K562 (cell line): ENCODE results near the gene EYA2. TPM values are rescaled to one million over a fixed set of nuclear protein-coding genes. Genes with fewer than 3 reads are reported as not detected.

Experiments used
- ATAC-seq: fragments of 200-7000 bp; cut with Tn5 transposase; 3 replicates; pipeline ENCODE4 v1.9.1; 2020; ENCODE audit warnings: moderate library complexity
- BruUV-seq: library from RNA; stranded (reverse); fragments of 400-500 nt; replicated peaks from 2 replicates; lab custom pipeline; 2021; lab: Mats Ljungman, UMichigan
- CTCF ChIA-PET: fragments of 300-600 bp; formaldehyde crosslinking; extraction: SDS; loops from one replicate; lab custom pipeline; 2021; ENCODE audit warnings: low intra/inter-chr PET ratio; lab: Yijun Ruan, JAX
- POLR2A ChIA-PET: fragments of 300-600, 350-650 bp; sonication (Branson Sonifier 250); formaldehyde crosslinking; extraction: SDS; loops from one replicate; lab custom pipeline; 2021; ENCODE audit warnings: antibody characterized with exemption, inconsistent platforms; lab: Yijun Ruan, JAX
- DNase-seq, 4 experiments: peaks; one replicate each; pipeline versions ENCODE4 v3.0.0 to v3.0.0-alpha.2; 2011 to 2018; ENCODE audit warnings: low spot score in 3 of 4, mixed read lengths in 3 of 4; ENCODE audit errors: extremely low read depth in 1 of 4
- FAIRE-seq: peaks from 2 replicates; lab custom pipeline; 2011; peaks lifted over from hg19 to GRCh38; lab: Jason Lieb, UNC
- H2AFZ ChIP-seq: 2 replicates; pipeline ENCODE4 v1.6.0; 2011; ENCODE audit warnings: low read depth, low read length, control low read depth, inconsistent platforms
- H3K27ac ChIP-seq: fragments of 200-600 bp; 3 replicates; pipeline ENCODE4 v1.8.0; 2011; ENCODE audit warnings: low read depth, mild to moderate bottlenecking, control low read depth, inconsistent platforms, low read length, moderate library complexity, mixed read lengths; ENCODE audit errors: extremely low read depth
- H3K27me3 ChIP-seq, 2 experiments: fragments of 300-600 bp in 1 of 2; 2 replicates in 1 of 2; 3 replicates in 1 of 2; pipeline versions ENCODE4 v1.6.0 to v1.8.0; 2011; ENCODE audit warnings: inconsistent platforms in 2 of 2, low read length in 2 of 2, mild to moderate bottlenecking in 1 of 2, mixed read lengths in 1 of 2, moderate library complexity in 1 of 2; ENCODE audit not compliant: control insufficient read depth in 2 of 2, insufficient read depth in 2 of 2
- H3K36me3 ChIP-seq: fragments of 300-600 bp; 3 replicates; pipeline ENCODE4 v1.8.0; 2011; ENCODE audit warnings: mild to moderate bottlenecking, low read length, inconsistent platforms; ENCODE audit not compliant: control insufficient read depth, insufficient read depth
- H3K4me1 ChIP-seq, 2 experiments: fragments of 200-600 bp in 1 of 2; replicated peaks in 1 of 2; 2 replicates in 1 of 2; 3 replicates in 1 of 2; pipeline versions ENCODE4 v1.5.1 to v1.8.0; 2011; ENCODE audit warnings: inconsistent platforms in 2 of 2, low read length in 2 of 2, mild to moderate bottlenecking in 1 of 2, mixed read lengths in 1 of 2, moderate library complexity in 1 of 2; ENCODE audit not compliant: control insufficient read depth in 2 of 2, insufficient read depth in 2 of 2
- H3K4me2 ChIP-seq: 2 replicates; pipeline ENCODE4 v1.6.1; 2011; ENCODE audit warnings: low read length, control low read depth, inconsistent platforms, mixed read lengths; ENCODE audit not compliant: insufficient read depth
- H3K4me3 ChIP-seq: fragments of 200-600 bp; sonication (generic), shearing (Covaris generic); 2 replicates; pipeline ENCODE4 v1.5.1; 2016; ENCODE audit warnings: control low read depth, inconsistent platforms
- H3K79me2 ChIP-seq: fragments of 200-600 bp; 3 replicates; pipeline ENCODE4 v1.8.0; 2011; ENCODE audit warnings: low read length, inconsistent platforms; ENCODE audit not compliant: control insufficient read depth, insufficient read depth
- H3K9ac ChIP-seq, 2 experiments: 2 replicates each; pipeline versions ENCODE4 v1.6.0 to v1.6.1; 2011; ENCODE audit warnings: low read depth in 2 of 2, low read length in 2 of 2, control low read depth in 1 of 2, inconsistent platforms in 1 of 2, mild to moderate bottlenecking in 1 of 2, mixed read lengths in 1 of 2; ENCODE audit not compliant: insufficient read depth in 1 of 2
- H3K9me1 ChIP-seq: one replicate; pipeline ENCODE4 v1.6.0; 2011; ENCODE audit warnings: inconsistent platforms, mild to moderate bottlenecking, low read length, moderate library complexity; ENCODE audit not compliant: control insufficient read depth, insufficient read depth
- H3K9me3 ChIP-seq: replicated peaks from 2 replicates; pipeline ENCODE4 v1.5.1; 2011; ENCODE audit warnings: low read depth, low read length, inconsistent platforms; ENCODE audit not compliant: control insufficient read depth, insufficient read depth
- H4K20me1 ChIP-seq: replicated peaks from 2 replicates; pipeline ENCODE4 v1.6.1; 2011; ENCODE audit warnings: low read length, inconsistent platforms, mixed read lengths; ENCODE audit not compliant: control insufficient read depth, insufficient read depth
- ARID4B ChIP-seq: sonication (generic); formaldehyde crosslinking; IDR thresholded peaks from 2 replicates; pipeline ENCODE4 v1.8.0; 2022; ENCODE audit warnings: mild to moderate bottlenecking, missing genetic modification reagents
- BACH1 ChIP-seq: fragments of 200-800 bp; sonication (Bioruptor generic); IDR thresholded peaks from 2 replicates; pipeline ENCODE4 v1.6.1; 2016; ENCODE audit warnings: missing genetic modification characterization, missing compliant biosample characterization
- BRCA1 ChIP-seq, 2 experiments: fragments of 450-650 bp in 1 of 2; sonication (generic) in 1 of 2; formaldehyde crosslinking in 1 of 2; IDR thresholded peaks; 2 replicates each; pipeline versions ENCODE4 v1.5.0 to v1.6.1; 2017 to 2020; ENCODE audit warnings: mild to moderate bottlenecking in 1 of 2, missing genetic modification reagents in 1 of 2
- CCNT2 ChIP-seq: IDR thresholded peaks from 2 replicates; pipeline ENCODE4 v1.6.1; 2011; ENCODE audit warnings: borderline replicate concordance, low read depth, mild to moderate bottlenecking, moderate library complexity, mixed read lengths, low read length; ENCODE audit not compliant: insufficient read length; ENCODE audit errors: extremely low read depth
- EP300 ChIP-seq: IDR thresholded peaks from 2 replicates; pipeline ENCODE4 v1.6.1; 2012; ENCODE audit warnings: low read length, improper control_type of control experiment
- ETV1 ChIP-seq: fragments of 450-650 bp; conservative IDR thresholded peaks from 2 replicates; pipeline ENCODE4 v1.6.1; 2016; ENCODE audit warnings: missing genetic modification characterization, control low read depth, low read depth, missing compliant biosample characterization
- MXI1 ChIP-seq: IDR thresholded peaks from 2 replicates; pipeline ENCODE4 v1.6.1; 2011; ENCODE audit warnings: low read depth, mild to moderate bottlenecking, improper control_type of control experiment, low read length
- PYGO2 ChIP-seq: fragments of 450-650 bp; IDR thresholded peaks from 2 replicates; pipeline ENCODE4 v1.6.1; 2016; ENCODE audit warnings: mild to moderate bottlenecking, missing genetic modification characterization, moderate library complexity, missing compliant biosample characterization
- ZBED1 ChIP-seq: IDR thresholded peaks from 2 replicates; pipeline ENCODE4 v1.6.1; 2014
- ZNF77 ChIP-seq: fragments of 250-450 bp; sonication (Bioruptor Pico); IDR thresholded peaks from 2 replicates; pipeline ENCODE4 v1.5.0; 2020
- ZNF778 ChIP-seq: fragments of 450-650 bp; formaldehyde crosslinking; IDR thresholded peaks from 2 replicates; pipeline ENCODE4 v1.4.0; 2020; ENCODE audit warnings: mild to moderate bottlenecking, moderate library complexity
- WGBS: fragments of 100-300 bp; shearing (Covaris generic); methylation state at CpG from one replicate; pipeline ENCODE4 v1.1.6; 2016; ENCODE audit warnings: low coverage, mixed read lengths; ENCODE audit not compliant: insufficient coverage; ENCODE audit errors: missing lambda C conversion rate; 5-methylcytosine and 5-hydroxymethylcytosine counted together
- in situ Hi-C: fragments of 300-500 bp; cut with MboI; formaldehyde crosslinking; loops from 4 replicates; pipeline ENCODE4 v1.15.0; 2018; ENCODE audit warnings: inconsistent platforms, mixed read lengths
- intact Hi-C: fragments of 100-400 bp; cut with micrococcal nuclease; formaldehyde crosslinking; loops from 2 replicates; pipeline ENCODE4 v1.14.2; 2022
- polyA plus RNA-seq, 8 experiments: library from polyadenylated mRNA; depleted of rRNA in 4 of 8; stranded (reverse) in 5 of 8; unstranded in 3 of 8; fragments of >200 nt; fragmentation: Nextera tagmentation in 2 of 8; fragmentation: Illumina TruSeq in 1 of 8; extraction: Ambion mirVana in 2 of 8; extraction: Trizol in 1 of 8; gene quantifications; 2 replicates each; pipeline versions ENCODE4 v1.2.1 to v1.2.3, GENCODE V29; 2011 to 2014; ENCODE audit warnings: inconsistent platforms in 1 of 8, missing spikeins in 1 of 8
- total RNA-seq, 7 experiments: library from RNA; depleted of rRNA in 6 of 7; stranded (reverse); fragments of >200 nt in 6 of 7; fragmentation: Illumina TruSeq in 2 of 7; extraction: Trizol in 2 of 7; gene quantifications; 2 replicates each; pipeline versions ENCODE4 v1.2.1 to v1.2.3, GENCODE V29; 2011 to 2021; ENCODE audit warnings: low replicate concordance in 1 of 7
- TF ChIP-seq, protein P1 (sequence below): fragments of 450-650 bp; conservative IDR thresholded peaks from 2 replicates; pipeline ENCODE4 v1.6.1; 2016; ENCODE audit warnings: missing genetic modification characterization, low read depth, mild to moderate bottlenecking, control low read depth, missing compliant biosample characterization
- TF ChIP-seq, protein P2 (sequence below): fragments of 450-650 bp; IDR thresholded peaks from 2 replicates; pipeline ENCODE4 v1.6.1; 2014; ENCODE audit warnings: low read depth, mild to moderate bottlenecking, moderate library complexity, borderline replicate concordance

EYA2 gene
- total and polyA plus RNA-seq, 9 of the 15 experiments (the other 6 are each of a cell fraction or from before 2014, with no cell fraction given), result 0.03 TPM; not detected in 8

GRCh38 chr20:47016068-47016664, 121.5 kb downstream of the EYA2 start (continued):
- TF ChIP-seq, protein P1, sequence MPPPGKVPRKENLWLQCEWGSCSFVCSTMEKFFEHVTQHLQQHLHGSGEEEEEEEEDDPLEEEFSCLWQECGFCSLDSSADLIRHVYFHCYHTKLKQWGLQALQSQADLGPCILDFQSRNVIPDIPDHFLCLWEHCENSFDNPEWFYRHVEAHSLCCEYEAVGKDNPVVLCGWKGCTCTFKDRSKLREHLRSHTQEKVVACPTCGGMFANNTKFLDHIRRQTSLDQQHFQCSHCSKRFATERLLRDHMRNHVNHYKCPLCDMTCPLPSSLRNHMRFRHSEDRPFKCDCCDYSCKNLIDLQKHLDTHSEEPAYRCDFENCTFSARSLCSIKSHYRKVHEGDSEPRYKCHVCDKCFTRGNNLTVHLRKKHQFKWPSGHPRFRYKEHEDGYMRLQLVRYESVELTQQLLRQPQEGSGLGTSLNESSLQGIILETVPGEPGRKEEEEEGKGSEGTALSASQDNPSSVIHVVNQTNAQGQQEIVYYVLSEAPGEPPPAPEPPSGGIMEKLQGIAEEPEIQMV (tag), result no peak
- TF ChIP-seq ETV1 (no peak), EP300 (no peak), CCNT2 (no peak), ZNF77 (CRISPR knock-in tag) (no peak), MXI1 (no peak)
- TF ChIP-seq, protein P2, sequence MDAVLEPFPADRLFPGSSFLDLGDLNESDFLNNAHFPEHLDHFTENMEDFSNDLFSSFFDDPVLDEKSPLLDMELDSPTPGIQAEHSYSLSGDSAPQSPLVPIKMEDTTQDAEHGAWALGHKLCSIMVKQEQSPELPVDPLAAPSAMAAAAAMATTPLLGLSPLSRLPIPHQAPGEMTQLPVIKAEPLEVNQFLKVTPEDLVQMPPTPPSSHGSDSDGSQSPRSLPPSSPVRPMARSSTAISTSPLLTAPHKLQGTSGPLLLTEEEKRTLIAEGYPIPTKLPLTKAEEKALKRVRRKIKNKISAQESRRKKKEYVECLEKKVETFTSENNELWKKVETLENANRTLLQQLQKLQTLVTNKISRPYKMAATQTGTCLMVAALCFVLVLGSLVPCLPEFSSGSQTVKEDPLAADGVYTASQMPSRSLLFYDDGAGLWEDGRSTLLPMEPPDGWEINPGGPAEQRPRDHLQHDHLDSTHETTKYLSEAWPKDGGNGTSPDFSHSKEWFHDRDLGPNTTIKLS, result no peak

GRCh38 chr20:47018381-47018780, 123.7 kb downstream of the EYA2 start:
- Histone ChIP-seq H3K4me3 (no peak overlapping the region), H3K79me2 (no peaks in the 10 kb centered on the region), H3K9ac (no peak overlapping the region), H2AFZ (no peak overlapping the region), H3K27ac (no peak overlapping the region), H3K9me3 (no peaks in the 10 kb centered on the region), H3K9me1 (no peaks in the 10 kb centered on the region), H3K4me2 (no peak overlapping the region), H3K36me3 (no peaks in the 10 kb centered on the region), H3K4me1 (no peaks in the 10 kb centered on the region), H4K20me1 (no peaks in the 10 kb centered on the region; the same call in 1 of the 2 replicates), H3K27me3 (peaks cover 2 to 21% of the 10 kb centered on the region in 2 experiments; a peak in 2 of 5 replicates)
- DNase-seq (no peak), ATAC-seq (no peak), FAIRE-seq (no peak)
- BruUV-seq, result no TSS peak
- CTCF ChIA-PET, result no interaction called here
- 0% methylated on average over 10 of the region's 11 CpGs for WGBS
- intact Hi-C loops, result no loop called here
- in situ Hi-C loops, result no loop called here
- POLR2A ChIA-PET, result no interaction called here
- TF ChIP-seq ARID4B (CRISPR knock-in tag) (no peak), PYGO2 (tag) (no peak), ZBED1 (no peak), BRCA1 (IDR thresholded peaks at IDR 0.05) (no peak), BRCA1 (CRISPR knock-in tag; IDR thresholded peaks at IDR 0.05) (no peak), BACH1 (tag) (no peak), ZNF778 (CRISPR knock-in tag) (no peak)
